Immature natural killer cell (primary cell): ENCODE data around the gene SLC30A1. TPM values are rescaled to one million over a fixed set of nuclear protein-coding genes. Genes with fewer than 3 reads are reported as not detected.

ENCODE experiments used
- DNase-seq, 3 donors: peaks; one replicate each; pipeline ENCODE4 v3.0.0; 2022; ENCODE audit warnings: mixed read lengths in 1 of 3
- H3K27ac Mint-ChIP-seq, 6 donors: one replicate each; pipeline ENCODE4 v1.8.0; 2020; ENCODE audit warnings: mixed read lengths in 6 of 6, mild to moderate bottlenecking in 5 of 6, inconsistent platforms in 4 of 6, moderate library complexity in 3 of 6
- H3K27me3 Mint-ChIP-seq, 3 donors: one replicate each; pipeline ENCODE4 v1.8.0; 2020 to 2021; ENCODE audit warnings: low read depth in 3 of 3, mild to moderate bottlenecking in 3 of 3, mixed read lengths in 3 of 3, moderate library complexity in 3 of 3, inconsistent platforms in 1 of 3
- H3K36me3 Mint-ChIP-seq, 3 donors: one replicate each; pipeline ENCODE4 v1.8.0; 2020; ENCODE audit warnings: mixed read lengths in 3 of 3, inconsistent platforms in 2 of 3, mild to moderate bottlenecking in 2 of 3
- H3K4me1 Mint-ChIP-seq, 2 donors: one replicate each; pipeline ENCODE4 v1.8.0; 2020; ENCODE audit warnings: inconsistent platforms in 2 of 2, mild to moderate bottlenecking in 2 of 2, mixed read lengths in 2 of 2, moderate library complexity in 1 of 2
- H3K4me3 Mint-ChIP-seq, 5 donors: one replicate each; pipeline ENCODE4 v1.8.0; 2020; ENCODE audit warnings: mild to moderate bottlenecking in 5 of 5, mixed read lengths in 5 of 5, inconsistent platforms in 3 of 5, moderate library complexity in 3 of 5
- H3K9me3 Mint-ChIP-seq, 6 donors: one replicate each; pipeline ENCODE4 v1.8.0; 2020; ENCODE audit warnings: mild to moderate bottlenecking in 6 of 6, mixed read lengths in 6 of 6, inconsistent platforms in 4 of 6, moderate library complexity in 3 of 6
- polyA plus RNA-seq, 3 donors: library from polyadenylated mRNA; unstranded; fragments of 300-500 nt; fragmentation: Illumina TruSeq; gene quantifications; one replicate each; pipeline ENCODE4 v1.2.3, GENCODE V29; 2021

The SLC30A1 gene
- polyA plus RNA-seq, 3 donors from 2014 or later = 0.67 to 3.6 (median 2.2) TPM

DNA sequence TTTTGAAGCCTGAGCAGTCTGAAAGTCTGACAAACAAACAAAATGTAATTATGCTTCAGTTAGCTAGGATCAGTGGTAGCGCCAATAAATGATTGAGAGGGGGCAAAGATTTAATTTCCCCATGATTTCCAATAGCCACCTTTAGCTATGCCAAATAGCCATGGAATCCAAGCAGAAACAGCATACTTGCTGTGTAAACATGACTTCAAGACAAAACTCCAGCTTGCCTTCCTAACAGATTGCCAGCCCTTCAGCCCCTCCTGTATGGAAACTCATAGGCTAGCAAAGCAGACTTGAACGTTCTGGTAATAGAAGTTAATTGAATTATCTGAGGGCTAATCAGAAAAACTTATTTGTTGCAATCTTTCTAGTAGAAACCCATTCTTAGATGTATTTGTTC is 25.6 kb upstream of the SLC30A1 start:
- peaks cover 0 to 5% (median 0%) of the 10 kb centered on the region in 3 donors for H3K36me3 Mint-ChIP-seq
- H3K4me3 Mint-ChIP-seq = peak overlapping the region in 1 of 5 donors; percentile 42
- H3K9me3 Mint-ChIP-seq = no peaks in the 10 kb centered on the region
- H3K27me3 Mint-ChIP-seq = peaks cover 2 to 4% (median 4%) of the 10 kb centered on the region in 3 donors
- H3K27ac Mint-ChIP-seq = no peak overlapping the region
- H3K4me1 Mint-ChIP-seq = peaks cover 28 to 31% of the 10 kb centered on the region in 2 donors
- DNase-seq = no peak

DNA sequence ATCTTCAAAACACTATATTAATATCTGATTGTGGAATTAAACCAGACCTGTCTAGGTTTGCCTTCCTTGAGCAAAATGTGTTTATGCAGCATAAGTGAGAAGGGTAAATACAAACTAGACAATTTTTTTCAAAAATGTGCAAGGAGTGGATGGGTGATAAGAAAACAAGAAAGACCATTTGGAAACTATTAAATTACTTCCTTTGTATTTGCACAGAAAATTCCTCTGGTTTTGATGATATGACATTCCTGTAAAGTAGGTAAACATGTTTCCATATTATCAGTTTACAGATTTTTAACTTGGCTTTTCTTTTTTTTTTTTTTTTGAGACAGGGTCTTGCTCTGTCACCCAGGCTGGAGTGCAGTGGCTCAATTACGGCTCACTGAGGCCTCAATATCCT is 24.8 kb upstream of the SLC30A1 start:
- H3K36me3 Mint-ChIP-seq = peaks cover 0 to 5% (median 0%) of the 10 kb centered on the region in 3 donors
- H3K4me1 Mint-ChIP-seq = peaks cover 28 to 31% of the 10 kb centered on the region in 2 donors
- no peak overlapping the region for H3K4me3 Mint-ChIP-seq
- H3K9me3 Mint-ChIP-seq = no peaks in the 10 kb centered on the region
- peaks cover 1 to 4% (median 2%) of the 10 kb centered on the region in 3 donors for H3K27me3 Mint-ChIP-seq
- DNase-seq = no peak
- H3K27ac Mint-ChIP-seq = no peak overlapping the region

DNA sequence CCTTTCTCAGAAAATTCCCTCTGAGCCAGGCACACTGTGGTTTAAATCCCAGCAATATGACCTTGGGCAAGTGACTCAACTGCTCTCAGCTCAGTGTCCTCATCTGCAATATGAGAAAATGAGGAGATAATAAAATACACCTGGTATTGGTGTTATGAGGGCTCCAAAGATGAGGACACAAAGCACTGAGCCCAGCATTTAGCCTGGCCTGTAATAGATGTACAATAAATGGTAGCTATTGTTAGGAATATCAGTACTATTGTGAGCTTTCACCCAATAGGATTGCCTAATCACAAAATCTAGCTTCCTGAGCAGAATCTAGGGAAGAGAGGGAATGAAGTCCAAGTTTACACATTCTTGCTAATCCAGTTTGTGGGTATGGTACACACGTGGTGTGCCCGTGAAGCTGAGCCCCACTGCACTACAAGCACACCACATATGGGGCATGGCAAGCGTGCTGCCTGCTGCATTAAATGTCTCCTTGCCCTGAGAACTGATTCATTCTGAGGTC is 24.3 kb upstream of the SLC30A1 start:
- Mint-ChIP-seq H3K27me3 (peaks cover 1 to 4% (median 2%) of the 10 kb centered on the region in 3 donors), H3K9me3 (no peaks in the 10 kb centered on the region), H3K4me1 (peaks cover 29 to 30% of the 10 kb centered on the region in 2 donors), H3K27ac (no peak overlapping the region), H3K4me3 (no peak overlapping the region), H3K36me3 (peaks cover 0 to 5% (median 0%) of the 10 kb centered on the region in 3 donors)
- DNase-seq = no peak

DNA sequence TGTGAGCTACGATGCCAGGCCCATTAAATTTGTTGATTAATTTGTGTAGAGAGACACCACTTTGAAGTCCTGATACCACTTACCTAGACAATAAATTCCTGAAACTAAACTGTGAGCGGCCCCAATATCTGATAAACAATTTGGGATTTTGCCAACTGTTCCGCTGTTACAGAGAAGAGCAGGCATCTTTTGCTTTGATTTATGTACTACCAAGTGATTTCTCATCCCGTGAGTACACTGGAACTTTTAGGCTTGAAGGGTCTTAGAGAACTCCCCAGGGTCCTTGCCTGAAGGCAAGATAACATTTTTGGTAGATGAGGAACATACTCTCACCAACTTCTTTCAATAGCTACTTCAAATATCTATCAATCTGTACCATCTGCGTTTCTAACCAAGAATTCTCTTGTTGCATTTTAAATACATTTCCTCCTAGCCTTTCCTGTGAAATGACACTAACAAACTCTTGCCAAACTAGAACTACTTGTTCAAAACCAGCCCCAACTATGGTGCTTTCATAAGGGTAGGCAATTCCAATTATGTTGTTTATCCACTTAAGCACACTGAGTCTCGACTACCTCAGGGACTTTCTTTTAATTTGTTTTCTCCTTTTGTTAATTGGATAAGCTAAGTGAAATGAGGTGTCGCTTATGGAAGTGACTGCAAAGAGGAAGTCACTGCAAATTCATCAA is 23.2 kb upstream of the SLC30A1 start:
- Mint-ChIP-seq H3K4me3 (no peak overlapping the region), H3K36me3 (peaks cover 0 to 5% (median 0%) of the 10 kb centered on the region in 3 donors), H3K27ac (no peak overlapping the region), H3K4me1 (peaks cover 29 to 30% of the 10 kb centered on the region in 2 donors), H3K27me3 (peaks cover 2 to 5% (median 3%) of the 10 kb centered on the region in 3 donors), H3K9me3 (no peaks in the 10 kb centered on the region)
- no peak for DNase-seq

DNA sequence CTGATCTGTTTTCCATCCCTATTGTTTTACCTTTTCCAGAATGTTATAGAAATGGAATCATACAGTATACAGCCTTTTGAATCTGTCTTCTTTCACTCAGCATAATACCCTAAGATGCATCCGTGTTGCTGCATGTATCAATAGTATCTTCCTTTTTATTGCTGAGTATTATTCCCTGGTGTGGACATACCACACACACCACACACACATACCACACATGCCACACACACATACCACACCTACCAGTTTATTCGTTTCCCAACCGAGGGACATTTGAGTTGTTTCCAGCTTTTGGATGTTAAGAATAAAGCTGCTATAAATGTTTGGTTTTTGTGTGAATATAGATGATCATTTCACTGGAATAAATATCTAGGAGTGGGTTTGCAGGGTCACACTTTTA is 22.2 kb upstream of the SLC30A1 start:
- DNase-seq = no peak
- Mint-ChIP-seq H3K27ac (no peak overlapping the region), H3K36me3 (peaks cover 0 to 5% (median 0%) of the 10 kb centered on the region in 3 donors), H3K4me1 (peaks cover 22 to 23% of the 10 kb centered on the region in 2 donors), H3K27me3 (peaks cover 0 to 6% (median 4%) of the 10 kb centered on the region in 3 donors), H3K4me3 (no peak overlapping the region), H3K9me3 (no peaks in the 10 kb centered on the region)

DNA sequence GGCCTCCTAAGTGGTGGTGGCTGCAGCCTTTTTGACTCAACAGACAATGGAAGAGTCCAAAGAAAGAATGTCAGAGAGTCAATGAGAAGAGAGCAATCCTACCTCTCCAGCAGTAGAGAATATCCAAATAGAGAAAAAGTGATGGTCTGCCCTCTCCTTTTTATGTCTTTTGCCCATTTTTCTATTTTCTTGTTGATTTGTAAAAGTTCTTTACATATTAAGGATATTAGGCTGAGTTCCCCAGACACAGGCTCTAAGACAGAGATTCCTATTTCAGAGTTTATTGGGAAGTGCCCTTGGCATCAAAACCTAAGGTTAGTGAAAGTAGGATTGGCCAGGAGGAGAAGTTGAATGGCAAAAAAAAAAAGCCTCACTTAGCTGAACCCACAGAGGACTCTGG is 20.3 kb upstream of the SLC30A1 start:
- Mint-ChIP-seq H3K36me3 (peaks cover 0 to 5% (median 0%) of the 10 kb centered on the region in 3 donors), H3K27ac (peak overlapping the region in 1 of 6 donors; percentile 30), H3K4me3 (no peak overlapping the region), H3K4me1 (peaks cover 13 to 15% of the 10 kb centered on the region in 2 donors), H3K27me3 (peaks cover 0 to 6% (median 4%) of the 10 kb centered on the region in 3 donors), H3K9me3 (no peaks in the 10 kb centered on the region)
- no peak for DNase-seq

DNA sequence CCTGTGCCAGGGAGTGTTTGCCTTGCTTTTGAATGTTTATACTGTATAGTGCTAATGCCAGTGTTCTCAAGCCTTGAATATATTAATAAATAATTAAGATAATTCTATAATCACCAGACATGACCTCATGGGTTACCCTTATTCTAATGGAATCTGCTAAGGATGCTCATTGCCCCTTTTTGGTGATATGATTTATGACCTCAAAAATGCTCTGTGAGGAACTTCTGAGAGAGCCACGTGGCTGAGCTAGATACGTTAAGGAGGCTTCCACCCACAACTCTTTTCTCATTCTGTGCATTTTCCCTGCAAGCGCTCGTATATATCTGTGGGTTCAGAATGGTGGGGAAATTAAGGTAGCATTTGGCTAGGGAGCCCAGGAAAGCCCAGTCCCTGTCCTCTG is 19.6 kb upstream of the SLC30A1 start:
- H3K36me3 Mint-ChIP-seq = peaks cover 0 to 3% (median 0%) of the 10 kb centered on the region in 3 donors
- H3K27ac Mint-ChIP-seq = no peak overlapping the region
- H3K9me3 Mint-ChIP-seq = no peaks in the 10 kb centered on the region
- DNase-seq = no peak
- H3K4me1 Mint-ChIP-seq = peaks cover 13 to 15% of the 10 kb centered on the region in 2 donors
- no peak overlapping the region for H3K4me3 Mint-ChIP-seq
- H3K27me3 Mint-ChIP-seq = peaks cover 0 to 6% (median 4%) of the 10 kb centered on the region in 3 donors

DNA sequence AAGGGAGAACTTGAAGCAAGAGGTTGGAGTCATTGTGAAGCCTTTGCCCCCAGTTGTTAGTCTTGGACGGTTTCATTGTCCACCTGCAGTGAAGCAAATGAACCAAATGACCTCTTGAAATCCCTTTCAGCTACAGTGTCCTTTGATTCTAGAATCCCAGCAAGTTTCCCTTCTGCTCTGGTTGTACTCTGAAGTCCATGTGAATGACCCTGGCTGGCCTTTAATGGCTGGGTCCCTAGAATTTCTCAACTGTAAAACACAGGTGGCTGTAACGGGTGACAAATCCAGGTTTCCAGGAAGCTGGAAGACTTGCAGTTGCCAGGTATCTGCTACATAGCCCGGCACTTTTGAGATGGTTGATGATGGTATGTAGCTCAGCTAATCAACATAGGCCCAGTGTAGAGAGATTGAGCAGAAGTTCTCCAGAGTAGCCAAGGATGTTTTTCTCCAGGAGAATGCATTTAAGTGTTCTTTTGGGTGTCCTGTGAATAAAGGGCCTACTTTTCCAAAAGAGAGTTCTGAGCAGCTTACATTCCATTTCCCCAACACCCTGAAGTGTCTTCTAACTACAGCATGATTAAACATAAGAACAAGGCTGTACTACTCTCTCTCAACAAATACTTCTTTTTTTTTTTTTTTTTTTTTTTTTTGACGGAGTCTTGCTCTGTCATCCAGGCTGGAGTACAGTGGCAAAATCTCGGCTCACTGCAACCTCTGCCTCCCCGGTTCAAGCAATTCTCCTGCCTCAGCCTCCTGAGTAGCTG is 17.6 kb upstream of the SLC30A1 start:
- peaks cover 4 to 6% (median 4%) of the 10 kb centered on the region in 3 donors for H3K27me3 Mint-ChIP-seq
- no peak overlapping the region for H3K4me3 Mint-ChIP-seq
- H3K9me3 Mint-ChIP-seq = no peaks in the 10 kb centered on the region
- DNase-seq = no peak
- no peaks in the 10 kb centered on the region for H3K36me3 Mint-ChIP-seq
- H3K27ac Mint-ChIP-seq = peak overlapping the region in 1 of 6 donors; percentile 67
- peaks cover 13 to 15% of the 10 kb centered on the region in 2 donors for H3K4me1 Mint-ChIP-seq

DNA sequence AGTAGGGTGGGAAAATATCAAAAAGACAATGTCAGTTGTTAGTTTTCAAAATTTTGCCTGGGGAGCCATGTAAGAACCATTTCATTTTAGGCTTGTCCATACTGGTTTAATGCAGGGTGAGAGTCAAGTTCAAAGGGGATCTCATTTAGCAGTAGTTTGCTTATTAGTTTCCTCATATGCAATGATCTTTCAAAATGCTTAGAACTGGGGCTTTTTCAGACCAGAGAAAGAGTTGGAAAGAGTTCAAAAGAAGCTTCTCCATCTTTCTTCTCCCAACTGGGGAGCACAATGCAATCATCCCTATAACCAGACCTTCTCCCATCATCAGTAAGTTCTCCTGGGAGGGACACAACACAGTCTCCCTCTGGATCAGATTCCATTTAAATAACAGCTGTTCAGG is 16.5 kb upstream of the SLC30A1 start:
- H3K9me3 Mint-ChIP-seq = no peaks in the 10 kb centered on the region
- peaks cover 15 to 16% of the 10 kb centered on the region in 2 donors for H3K4me1 Mint-ChIP-seq
- H3K27ac Mint-ChIP-seq = no peak overlapping the region
- DNase-seq = no peak
- H3K4me3 Mint-ChIP-seq = no peak overlapping the region
- H3K36me3 Mint-ChIP-seq = no peaks in the 10 kb centered on the region
- peaks cover 4 to 7% (median 4%) of the 10 kb centered on the region in 3 donors for H3K27me3 Mint-ChIP-seq

DNA sequence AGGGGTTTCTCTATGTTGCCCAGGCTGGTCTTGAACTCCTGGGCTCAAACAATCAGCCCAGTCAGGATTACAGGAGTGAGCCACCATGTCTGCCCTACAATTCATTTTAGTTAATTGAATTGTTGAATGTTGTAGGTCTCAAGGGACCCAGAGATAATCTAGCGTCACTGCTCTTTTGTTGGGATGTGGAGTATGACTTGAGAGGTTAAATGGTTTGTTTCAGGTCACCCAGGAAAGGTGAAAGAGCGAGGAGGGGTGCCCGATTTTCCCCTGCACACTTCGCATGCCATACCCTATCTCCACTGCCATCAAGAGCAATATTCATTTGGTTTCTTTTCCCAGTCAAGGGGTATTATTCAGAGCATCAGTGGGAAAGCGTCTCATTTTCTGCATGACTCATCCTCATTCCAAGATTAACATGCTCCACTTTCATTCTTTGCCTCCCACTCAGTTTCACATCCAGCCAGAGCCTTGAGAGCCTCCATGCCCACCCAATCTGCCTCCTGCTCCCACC is 13.1 kb upstream of the SLC30A1 start:
- H3K9me3 Mint-ChIP-seq = no peaks in the 10 kb centered on the region
- peaks cover 2 to 4% (median 3%) of the 10 kb centered on the region in 3 donors for H3K27me3 Mint-ChIP-seq
- H3K4me3 Mint-ChIP-seq = no peak overlapping the region

DNA sequence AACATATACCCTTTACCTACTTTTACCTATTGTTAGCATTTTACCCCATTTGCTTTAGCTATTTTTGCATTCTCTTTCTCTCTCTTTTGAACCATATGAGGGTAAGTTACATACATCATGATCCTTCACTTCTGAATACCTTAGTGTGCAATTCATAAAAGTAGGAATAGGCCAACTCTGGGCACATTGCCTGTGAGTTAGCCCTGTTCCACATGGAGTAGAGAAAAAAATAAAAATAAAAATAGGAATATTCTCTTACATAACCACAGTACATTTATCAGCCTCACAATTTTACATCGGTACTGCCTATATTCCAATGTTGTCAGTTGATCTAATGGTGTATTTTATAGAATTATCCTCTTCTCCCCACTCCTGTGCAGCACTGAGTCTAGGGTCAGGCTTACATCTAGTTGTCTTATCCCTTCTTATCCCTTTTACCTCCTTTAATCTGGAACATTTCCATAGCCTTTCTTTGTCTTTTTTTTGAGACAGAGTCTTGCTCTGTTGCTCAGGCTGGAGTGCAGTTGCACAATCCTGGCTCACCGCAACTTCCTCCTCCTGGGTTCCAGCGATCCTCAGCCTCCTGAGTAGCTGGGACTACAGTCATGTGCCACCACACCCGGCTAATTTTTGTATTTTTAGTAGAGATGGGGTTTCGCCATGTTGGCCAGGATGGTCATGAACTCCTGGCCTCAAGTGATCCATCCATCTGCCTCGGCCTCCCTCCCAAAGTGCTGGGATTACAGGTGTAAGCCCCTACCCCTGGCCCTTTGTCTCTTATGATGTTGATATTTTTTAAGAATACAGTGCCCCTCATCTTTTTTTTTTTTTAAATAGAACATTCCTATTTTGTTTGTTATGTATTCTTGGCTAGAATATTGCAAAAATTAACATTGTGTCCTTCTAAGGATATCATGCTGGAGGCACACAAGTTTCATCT is 11.1 kb upstream of the SLC30A1 start:
- Mint-ChIP-seq H3K27me3 (peaks cover 2 to 4% (median 3%) of the 10 kb centered on the region in 3 donors), H3K36me3 (no peaks in the 10 kb centered on the region), H3K9me3 (no peaks in the 10 kb centered on the region), H3K27ac (no peak overlapping the region), H3K4me1 (peaks cover 0 to 6% of the 10 kb centered on the region in 2 donors), H3K4me3 (no peak overlapping the region)
- no peak for DNase-seq

More for the DNA sequence above, 13.1 kb upstream of the SLC30A1 start:
- H3K4me1 Mint-ChIP-seq = peaks cover 3 to 7% of the 10 kb centered on the region in 2 donors
- DNase-seq = no peak
- no peak overlapping the region for H3K27ac Mint-ChIP-seq
- no peaks in the 10 kb centered on the region for H3K36me3 Mint-ChIP-seq

DNA sequence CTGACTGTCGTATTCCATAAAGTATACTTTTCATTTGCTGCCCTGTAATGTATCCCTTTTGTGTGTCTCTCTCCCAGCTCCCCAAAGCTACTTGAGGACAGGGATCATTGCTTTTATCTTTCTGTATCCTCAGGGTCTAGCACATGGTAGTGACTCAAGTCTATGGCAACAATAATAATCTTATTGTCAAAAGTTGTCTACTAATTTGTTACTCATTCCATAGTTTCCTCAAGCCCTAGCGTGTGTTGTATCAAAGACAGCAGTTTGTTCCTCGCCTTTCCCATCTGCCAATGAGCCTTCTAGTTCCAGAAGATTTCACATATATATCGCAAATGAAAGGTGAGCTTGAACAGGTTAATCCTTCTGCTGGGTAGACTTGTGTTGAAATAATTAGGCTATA is 9.8 kb upstream of the SLC30A1 start:
- Mint-ChIP-seq H3K4me3 (no peak overlapping the region), H3K27ac (peak overlapping the region in 1 of 6 donors; percentile 4), H3K27me3 (peaks cover 2 to 4% (median 3%) of the 10 kb centered on the region in 3 donors), H3K4me1 (peaks cover 6 to 12% of the 10 kb centered on the region in 2 donors), H3K36me3 (no peaks in the 10 kb centered on the region), H3K9me3 (no peaks in the 10 kb centered on the region)
- DNase-seq = no peak

DNA sequence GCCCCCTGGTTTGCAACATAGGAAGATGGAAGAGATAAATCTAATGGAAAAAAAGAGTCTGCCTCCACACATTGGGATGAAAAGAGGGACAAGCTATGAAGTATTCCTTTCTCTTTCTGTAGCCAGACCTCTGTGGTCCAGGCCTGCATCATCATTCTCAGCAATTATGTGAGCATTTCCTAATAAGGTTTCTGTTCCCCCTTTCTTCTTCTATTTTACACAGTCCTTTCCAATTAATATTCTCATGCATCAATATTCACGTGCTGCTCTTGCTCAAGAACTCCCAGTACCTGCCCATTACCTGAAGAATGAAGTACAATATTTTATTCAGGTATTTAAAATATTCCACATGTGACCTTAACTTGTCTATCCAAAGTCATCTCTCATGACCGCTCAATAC is 8.2 kb upstream of the SLC30A1 start:
- no peaks in the 10 kb centered on the region for H3K36me3 Mint-ChIP-seq
- peaks cover under 1 to 3% (median 2%) of the 10 kb centered on the region in 3 donors for H3K27me3 Mint-ChIP-seq
- no peak overlapping the region for H3K4me3 Mint-ChIP-seq
- H3K9me3 Mint-ChIP-seq = no peaks in the 10 kb centered on the region
- no peak overlapping the region for H3K27ac Mint-ChIP-seq
- no peak for DNase-seq
- peaks cover 22 to 28% of the 10 kb centered on the region in 2 donors for H3K4me1 Mint-ChIP-seq
